SKM-1 (cell line): ENCODE data around the gene HBE1.
"Not testable (repeated sequence)": the region's sequence is repeated elsewhere in the genome, so short reads cannot be mapped to it uniquely, and the experiment has no call there.

Source experiments
- DNase-seq: peaks from one replicate; lab custom pipeline; 2025; ENCODE audit not compliant: unreplicated experiment; lab: John Stamatoyannopoulos, UW

HBE1 gene

DNA sequence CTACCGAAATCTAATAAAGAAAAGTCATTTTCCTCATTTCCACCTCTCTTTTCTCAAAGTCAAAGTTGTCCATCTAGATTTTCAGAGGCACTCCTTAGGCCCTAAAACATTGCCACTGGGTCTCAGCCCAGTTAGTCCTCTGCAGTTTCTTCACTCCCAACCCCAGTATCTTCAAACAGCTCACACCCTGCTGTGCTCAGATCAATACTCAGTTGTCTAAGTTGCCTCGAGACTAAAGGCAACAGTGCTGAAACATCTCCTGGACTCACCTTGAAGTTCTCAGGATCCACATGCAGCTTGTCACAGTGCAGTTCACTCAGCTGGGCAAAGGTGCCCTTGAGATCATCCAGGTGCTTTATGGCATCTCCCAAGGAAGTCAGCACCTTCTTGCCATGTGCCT lies 15.7 kb downstream of the HBE1 start:
- not testable (repeated sequence) for DNase-seq

DNA sequence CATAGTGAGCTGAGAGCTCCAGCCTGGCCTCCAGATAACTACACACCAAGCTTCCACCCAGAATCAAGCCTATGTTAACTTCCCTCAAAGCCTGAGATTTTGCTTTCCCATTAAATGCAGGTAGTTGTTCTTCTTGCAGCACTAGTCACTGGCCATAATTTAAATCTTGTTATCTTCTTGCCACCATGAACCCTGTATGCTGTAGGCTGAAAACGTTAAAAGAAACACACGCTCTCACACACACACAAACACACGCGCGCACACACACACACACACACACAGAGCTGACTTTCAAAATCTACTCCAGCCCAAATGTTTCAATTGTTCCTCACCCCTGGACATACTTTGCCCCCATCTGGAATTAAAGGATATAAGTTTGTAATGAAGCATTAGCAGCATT lies 16.3 kb downstream of the HBE1 start:
- not testable (repeated sequence) for DNase-seq

DNA sequence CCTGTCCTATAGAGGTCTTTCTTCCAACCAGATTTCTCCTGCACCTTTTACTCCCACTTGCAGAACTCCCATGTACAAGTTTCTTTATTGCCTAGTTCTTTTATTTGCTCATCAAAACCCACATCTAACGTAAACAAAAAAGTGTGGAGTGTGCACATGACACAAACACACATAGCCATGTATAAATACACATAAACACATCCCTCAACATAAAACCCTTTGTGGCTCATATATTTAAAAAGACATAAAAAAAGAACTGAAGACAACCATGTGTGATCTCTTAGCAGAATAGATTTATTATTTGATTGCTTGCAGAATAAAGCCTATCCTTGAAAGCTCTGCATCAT lies 16.9 kb downstream of the HBE1 start:
- no peak for DNase-seq

DNA sequence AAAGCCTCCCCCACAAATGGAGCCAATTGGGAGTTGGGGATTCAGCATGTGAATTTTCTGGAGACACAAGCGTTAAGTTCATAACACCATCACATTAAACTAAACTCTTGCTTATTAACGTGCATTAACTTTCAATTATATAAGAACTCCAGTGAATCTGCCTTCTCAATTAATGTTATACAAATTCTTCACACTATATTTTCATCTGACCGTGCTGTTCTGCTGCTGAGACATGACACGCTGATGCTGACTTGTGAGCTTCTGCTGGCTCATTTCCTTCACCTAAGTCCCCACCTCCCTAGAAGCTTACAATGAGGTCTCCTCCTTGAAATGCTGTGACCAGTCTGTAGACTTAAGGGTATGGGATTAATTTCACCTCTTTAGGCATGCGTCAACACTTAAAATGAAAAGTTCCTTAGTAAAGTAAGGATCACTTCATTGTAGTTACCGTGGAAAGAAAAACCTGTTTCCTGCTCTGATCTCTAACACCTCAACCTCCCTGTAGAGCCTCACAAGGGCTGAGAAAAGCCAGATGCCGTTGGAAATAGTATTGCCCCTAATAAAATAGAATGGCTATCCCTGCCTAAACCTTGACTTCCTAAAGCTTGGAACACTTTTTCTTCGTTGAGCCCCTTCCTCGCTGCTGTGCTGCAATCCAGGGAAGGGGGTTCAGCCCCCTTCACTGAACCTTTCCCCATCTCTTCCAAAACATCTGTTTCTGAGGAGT lies 17.4 kb downstream of the HBE1 start:
- no peak for DNase-seq

DNA sequence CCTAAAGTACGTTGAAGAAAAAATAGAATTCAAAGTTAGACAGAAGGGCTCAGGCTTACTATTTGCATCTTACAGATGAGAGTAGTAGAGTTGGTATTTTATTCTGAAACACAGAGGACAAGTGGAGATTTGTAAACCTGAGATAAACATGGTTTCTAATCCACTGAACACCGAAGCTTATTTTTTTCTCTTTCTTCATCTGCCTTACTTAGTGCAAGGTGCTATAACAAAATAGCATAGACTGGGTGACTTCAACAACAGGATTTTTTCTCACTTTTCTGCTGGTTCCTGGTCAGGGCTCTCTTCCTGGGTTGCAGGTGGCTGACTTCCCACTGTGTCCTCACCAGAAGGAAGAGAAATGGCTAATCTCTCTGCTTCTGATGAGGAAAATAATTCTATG lies 18.0 kb downstream of the HBE1 start:
- DNase-seq, result no peak

DNA sequence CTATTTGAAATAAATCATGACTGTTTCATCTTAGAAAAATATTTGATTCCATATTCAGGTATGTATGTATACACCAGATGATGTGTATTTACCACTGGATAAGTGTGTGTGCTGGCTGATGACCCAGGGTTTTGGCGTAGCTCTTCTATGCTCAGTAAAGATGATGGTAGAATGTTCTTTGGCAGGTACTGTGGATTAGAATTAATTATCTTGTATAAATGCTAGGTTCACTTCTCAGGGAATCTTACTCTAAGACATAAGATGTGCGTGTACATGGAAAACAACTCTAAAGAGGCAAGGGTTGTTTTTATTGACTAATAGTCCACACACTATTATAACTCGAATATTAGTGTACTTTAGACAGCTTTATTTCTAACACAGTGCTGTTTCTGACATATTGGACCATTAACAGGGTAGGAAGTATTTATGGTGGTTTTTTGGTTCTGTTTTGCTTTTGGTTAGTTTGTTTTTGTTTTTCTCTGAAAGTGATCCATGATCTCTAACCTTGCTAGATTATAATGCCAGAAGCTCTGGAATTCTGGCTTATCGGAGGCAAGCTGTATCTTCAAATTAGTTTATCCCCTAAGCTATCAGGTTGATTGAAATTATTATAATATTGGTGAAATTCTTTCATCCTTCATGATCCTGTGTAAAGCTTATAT lies 19.1 kb downstream of the HBE1 start:
- no peak for DNase-seq

DNA sequence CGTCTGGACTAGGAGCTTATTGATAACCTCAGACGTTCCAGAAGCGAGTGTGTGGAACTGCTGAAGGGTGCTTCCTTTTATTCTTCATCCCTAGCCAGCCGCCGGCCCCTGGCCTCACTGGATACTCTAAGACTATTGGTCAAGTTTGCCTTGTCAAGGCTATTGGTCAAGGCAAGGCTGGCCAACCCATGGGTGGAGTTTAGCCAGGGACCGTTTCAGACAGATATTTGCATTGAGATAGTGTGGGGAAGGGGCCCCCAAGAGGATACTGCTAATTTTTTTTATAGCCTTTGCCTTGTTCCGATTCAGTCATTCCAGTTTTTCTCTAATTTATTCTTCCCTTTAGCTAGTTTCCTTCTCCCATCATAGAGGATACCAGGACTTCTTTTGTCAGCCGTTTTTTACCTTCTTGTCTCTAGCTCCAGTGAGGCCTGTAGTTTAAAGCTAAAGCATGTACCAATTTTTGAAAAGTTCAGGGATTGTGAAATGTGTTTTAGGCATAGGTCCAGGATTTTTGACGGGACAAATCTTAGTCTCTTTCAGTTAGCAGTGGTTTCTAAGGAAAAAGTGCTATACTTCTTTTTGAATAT lies 19.8 kb downstream of the HBE1 start, which contains the start of gene HBG1:
TSS of gene HBG1 (minus strand) at position 51 of the 590 bp plus-strand sequence. CDS start 53 bp downstream, outside the sequence.
- not testable (repeated sequence) for DNase-seq

DNA sequence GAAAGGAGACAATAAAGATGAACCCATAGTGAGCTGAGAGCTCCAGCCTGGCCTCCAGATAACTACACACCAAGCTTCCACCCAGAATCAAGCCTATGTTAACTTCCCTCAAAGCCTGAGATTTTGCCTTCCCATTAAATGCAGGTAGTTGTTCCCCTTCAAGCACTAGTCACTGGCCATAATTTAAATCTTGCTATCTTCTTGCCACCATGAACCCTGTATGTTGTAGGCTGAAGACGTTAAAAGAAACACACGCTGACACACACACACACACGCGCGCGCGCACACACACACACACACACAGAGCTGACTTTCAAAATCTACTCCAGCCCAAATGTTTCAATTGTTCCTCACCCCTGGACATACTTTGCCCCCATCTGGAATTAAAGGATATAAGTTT lies 21.2 kb downstream of the HBE1 start:
- not testable (repeated sequence) for DNase-seq

DNA sequence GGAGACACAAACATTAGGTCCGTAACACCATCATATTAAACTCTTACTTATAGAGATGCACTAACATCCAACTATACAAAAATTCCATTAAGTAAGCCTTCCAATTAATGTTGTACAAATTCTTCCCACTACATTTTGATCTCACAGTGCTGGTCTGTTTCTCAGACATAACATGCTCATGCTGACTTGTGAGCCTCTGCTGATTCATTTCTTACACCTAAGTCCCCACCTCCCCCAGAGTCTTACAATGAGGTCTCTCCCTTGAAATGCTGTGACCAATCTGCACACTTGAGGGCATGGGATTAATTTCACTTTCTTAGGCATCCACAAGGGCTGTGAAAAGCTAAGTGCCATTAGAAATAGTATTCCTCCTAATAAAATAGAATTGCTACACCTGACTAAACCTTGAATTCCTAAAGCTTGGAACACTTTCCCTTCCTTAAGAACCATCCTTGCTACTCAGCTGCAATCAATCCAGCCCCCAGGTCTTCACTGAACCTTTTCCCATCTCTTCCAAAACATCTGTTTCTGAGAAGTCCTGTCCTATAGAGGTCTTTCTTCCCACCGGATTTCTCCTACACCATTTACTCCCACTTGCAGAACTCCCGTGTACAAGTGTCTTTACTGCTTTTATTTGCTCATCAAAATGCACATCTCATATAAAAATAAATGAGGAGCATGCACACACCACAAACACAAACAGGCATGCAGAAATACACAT lies 22.1 kb downstream of the HBE1 start:
- DNase-seq, result no peak

DNA sequence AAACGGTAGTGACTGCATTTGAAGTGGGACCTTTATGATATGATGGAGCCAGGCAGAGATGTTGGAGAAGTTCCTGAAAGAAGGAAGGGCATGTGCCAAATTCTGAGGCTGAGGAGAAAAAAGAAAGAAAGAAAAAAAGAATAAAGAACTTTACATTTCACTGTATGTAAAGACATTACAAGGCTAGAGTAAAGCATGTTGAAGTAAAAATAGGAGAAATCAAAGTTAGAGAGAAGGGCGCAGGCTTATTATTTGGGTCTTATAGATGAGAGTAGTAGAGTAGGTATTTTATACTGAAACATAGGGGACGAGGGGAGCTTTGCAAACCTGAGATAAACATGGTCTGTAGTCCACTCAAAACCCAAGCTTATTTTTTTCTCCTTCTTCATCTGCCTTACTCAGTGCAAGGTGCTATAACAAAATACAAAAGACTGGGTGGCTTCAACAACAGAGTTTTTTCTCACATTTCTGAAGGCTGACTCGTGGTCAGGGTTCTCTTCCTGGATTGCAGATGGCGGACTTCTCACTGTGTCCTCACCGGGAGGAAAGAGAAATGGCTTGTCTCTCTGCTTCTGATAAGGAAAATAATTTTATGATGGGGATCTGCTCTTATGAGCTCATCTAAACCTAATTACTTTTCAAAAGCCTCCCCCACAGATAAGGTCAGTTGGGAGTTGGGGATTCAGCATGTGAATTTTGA lies 22.8 kb downstream of the HBE1 start:
- no peak for DNase-seq

DNA sequence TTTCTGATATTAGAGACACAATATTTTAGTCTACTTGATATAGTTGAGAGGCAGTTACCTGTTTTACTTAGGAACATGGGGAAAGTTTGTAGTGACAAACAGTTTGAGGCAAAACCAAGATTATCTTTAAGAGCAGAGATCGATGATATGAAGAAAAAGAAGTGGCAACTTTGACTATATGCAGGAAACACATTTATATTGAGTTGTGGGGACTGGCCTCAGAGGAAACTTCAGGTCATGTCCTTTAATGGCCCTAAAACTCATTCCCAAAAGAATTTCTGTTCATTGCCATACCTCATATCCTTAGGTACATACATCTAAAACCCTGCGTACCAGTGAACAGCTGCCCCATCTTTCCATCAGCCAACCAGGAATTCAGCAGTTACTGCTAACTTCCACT lies 24.6 kb downstream of the HBE1 start:
- DNase-seq, result no peak

DNA sequence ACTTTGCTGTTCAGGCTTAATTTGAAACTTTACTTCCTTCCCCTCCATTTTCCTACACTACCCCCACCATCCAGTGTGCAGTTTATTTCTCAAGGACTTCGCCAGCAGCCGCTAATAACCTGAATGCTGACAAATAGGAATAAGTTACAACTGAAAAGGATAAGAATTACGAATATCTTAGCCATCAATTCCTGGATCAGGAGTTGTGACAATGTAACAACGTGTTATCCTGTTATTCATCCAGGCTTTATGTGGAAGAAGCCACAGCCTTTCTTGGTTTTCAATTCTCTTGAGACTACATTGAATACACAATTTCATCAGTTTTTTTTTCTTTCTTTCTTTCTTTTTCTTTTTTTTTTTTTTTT lies 25.9 kb downstream of the HBE1 start:
- no peak for DNase-seq

DNA sequence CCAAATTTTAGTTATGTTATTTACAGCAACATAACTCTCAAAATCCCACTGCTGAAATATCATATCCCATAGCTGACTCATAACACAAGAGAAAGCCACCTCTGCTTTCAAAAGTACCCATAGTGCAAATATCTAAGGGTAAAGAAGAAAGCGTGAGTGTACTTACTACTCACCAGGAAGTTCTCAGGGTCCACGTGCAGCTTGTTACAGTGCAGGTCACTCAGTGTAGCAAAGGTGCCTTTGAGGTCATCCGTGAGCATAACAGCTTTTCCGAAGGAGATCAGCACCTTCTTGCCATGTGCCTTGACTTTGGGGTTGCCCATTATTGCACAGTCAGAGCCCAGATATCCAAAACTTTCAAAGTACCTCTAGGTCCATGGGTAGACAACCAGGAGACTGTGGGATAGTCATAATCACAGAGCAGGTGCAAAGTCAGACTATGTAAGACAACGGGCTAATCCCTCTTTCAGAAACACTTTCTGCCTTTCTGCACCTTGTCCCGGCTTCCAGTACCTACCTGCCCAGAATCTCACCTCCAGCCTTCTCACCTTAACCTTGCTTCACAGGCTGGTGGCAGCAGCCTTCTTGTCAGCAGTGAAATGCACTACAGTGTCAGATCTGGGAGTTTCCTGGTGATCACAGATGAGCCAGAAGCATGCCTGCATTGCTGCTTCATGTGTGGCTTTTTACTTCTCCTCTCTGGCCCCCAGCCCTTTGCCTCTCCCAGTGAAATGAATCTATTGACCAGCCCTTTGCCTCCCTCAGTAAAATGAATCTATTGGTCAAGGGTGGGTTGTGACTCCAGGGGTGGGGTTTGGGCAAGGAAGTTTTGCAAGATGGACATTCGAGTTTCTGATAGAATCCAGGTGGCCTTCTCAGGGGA lies 26.6 kb downstream of the HBE1 start:
- no peak for DNase-seq

DNA sequence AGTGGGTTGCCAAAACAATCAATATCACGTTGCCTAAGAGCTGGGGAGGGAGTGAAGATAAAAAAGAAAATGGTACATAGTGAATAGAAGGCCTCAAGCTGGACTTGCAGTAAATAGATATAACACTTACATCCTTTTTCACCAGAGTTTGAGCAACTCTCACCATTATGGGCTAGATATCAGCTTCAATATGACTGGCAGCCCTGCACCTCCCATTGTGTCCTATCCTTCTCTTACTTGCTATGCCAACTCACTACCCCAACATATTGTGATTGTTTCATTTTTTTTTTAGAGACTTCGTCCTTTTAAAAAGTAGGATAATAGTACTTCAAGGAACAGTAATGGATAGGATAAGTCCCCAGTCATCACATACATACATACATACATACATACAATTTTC lies 27.5 kb downstream of the HBE1 start:
- DNase-seq, result no peak

DNA sequence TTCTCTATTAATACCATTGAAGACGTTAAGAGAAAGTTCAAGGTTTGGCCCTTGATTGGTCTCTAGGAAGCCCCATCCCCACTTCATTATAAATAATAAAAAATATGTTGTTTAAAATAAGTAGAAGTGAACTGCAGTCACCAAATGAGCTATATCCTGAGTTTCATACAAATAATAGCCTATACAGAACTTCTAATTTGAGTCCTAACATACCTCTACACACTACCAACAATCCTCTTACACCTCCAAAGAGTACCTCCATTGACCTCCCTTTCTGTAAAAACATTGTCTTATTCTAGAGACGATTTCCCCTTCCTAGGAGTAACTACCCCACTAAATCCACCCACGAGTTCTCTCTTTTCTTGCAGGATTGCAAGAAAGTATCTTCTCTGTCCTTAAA lies 28.3 kb downstream of the HBE1 start:
- DNase-seq, result no peak

DNA sequence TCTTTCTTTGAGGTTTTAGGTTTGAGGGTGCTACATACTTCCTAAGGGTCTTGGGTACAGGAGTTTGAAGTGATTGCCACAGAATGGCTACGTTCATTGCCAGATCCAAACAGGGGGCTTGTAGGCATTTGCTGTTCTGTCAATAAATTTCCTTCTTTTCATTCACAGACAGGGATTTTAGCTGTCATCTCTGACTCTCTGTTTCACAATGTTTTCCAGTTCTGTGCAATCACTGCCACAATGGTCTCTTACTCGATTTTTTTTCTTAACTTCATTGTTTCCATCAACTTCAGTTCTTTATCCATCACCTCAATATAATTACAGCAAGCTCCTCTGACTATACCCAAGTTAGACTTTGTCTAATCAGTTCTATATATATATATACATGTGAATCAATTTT lies 29.3 kb downstream of the HBE1 start:
- no peak for DNase-seq

DNA sequence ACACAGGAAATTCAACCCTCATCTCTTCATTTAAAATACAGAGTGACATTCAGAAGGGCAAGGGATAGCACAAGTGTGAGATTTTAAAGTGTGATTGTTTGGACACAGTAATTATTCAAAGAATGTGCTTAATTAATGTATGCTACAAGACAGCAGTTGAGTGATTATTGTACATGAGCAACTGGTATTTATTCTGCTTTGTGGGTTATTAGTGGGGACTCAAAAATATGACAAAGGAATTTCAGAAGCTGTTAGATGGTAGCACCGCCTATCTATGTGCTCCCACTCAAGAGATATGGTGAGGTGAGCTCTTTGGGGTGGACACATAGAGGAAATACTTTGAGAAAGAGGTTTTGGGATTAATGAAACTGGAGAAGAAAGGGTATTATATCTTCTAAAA lies 29.7 kb downstream of the HBE1 start:
- no peak for DNase-seq

DNA sequence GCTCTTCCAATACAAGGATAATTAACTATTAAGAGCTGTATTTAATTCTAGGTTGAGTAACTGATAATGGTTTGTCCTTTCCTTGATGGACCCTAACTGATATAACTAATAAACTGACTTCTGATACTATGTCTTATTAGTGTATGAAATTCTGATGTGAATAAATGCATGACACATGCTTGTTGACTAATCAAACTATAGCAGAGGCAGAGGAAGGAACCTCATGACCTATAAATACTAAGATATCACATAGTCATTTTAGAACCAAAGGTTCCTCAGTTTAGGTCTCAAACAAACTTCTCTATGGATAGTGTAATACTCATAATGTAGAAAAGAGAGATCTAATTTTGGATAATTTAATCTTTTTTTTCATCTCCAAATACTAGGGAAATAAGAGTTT lies 30.7 kb downstream of the HBE1 start:
- no peak for DNase-seq

DNA sequence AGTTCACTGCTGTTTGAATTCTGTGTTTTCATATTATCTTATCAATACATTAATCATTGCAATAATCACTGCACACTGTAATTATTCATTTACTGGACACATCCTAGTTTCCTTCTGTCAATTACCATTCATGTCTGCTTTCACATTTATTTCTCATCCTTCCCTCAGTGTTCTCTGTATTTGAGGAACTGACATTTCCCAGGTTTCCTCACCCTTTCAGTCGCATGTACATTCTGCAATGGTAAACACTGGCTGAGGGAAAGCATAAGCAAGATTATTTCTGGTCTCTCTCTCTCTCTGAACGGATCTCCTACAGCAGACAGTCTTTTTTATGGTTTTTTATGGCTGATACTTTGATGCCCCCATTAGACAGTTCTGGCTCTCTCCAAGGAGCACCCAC lies 31.3 kb downstream of the HBE1 start:
- peak; percentile 14 for DNase-seq

DNA sequence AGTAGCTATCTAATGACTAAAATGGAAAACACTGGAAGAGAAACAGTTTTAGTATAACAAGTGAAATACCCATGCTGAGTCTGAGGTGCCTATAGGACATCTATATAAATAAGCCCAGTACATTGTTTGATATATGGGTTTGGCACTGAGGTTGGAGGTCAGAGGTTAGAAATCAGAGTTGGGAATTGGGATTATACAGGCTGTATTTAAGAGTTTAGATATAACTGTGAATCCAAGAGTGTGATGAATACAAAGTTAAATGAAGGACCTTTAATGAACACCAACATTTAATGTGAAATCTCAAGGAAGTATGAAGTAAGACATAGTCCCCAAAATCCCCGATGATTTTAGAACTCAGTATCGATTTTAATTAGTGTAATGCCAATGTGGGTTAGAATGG lies 32.3 kb downstream of the HBE1 start:
- DNase-seq, result no peak
